Uterus (tissue), 4 donors: ENCODE results near the gene KIFAP3. TPM values are rescaled to one million over a fixed set of nuclear protein-coding genes. Genes with fewer than 3 reads are reported as not detected.

ENCODE experiments used
- DNase-seq, 2 donors: peaks; one replicate each; pipeline ENCODE4 v3.0.0-alpha.2; 2019 to 2020
- H3K27ac ChIP-seq, 2 donors: fragments of 200-600 bp; sonication (generic); 1 replicate in 1 of 2; 2 replicates in 1 of 2; pipeline ENCODE4 v1.5.1; 2016 to 2018
- H3K27me3 ChIP-seq, 2 donors: fragments of 200-600 bp; sonication (generic); one replicate each; pipeline ENCODE4 v1.5.1; 2018 to 2019; ENCODE audit warnings: control low read depth in 1 of 2
- H3K36me3 ChIP-seq, 2 donors: fragments of 200-600 bp; sonication (generic); one replicate each; pipeline ENCODE4 v1.5.1; 2019; ENCODE audit warnings: control low read depth in 1 of 2
- H3K4me1 ChIP-seq, 2 donors: fragments of 200-600 bp; sonication (generic); one replicate each; pipeline ENCODE4 v1.5.1; 2018 to 2019; ENCODE audit warnings: control low read depth in 1 of 2
- H3K4me3 ChIP-seq, 2 donors: fragments of 200-600 bp; sonication (generic); 1 replicate in 1 of 2; 2 replicates in 1 of 2; pipeline ENCODE4 v1.5.1; 2018 to 2019; ENCODE audit warnings: mild to moderate bottlenecking in 1 of 2
- H3K9me3 ChIP-seq, 2 donors: fragments of 200-600 bp; sonication (generic); one replicate each; pipeline ENCODE4 v1.5.1; 2019; ENCODE audit warnings: control low read depth in 1 of 2
- POLR2A ChIP-seq, 2 donors: fragments of 450-650 bp; IDR thresholded peaks; one replicate each; pipeline ENCODE4 v1.6.1; 2016; ENCODE audit warnings: antibody characterized with exemption in 2 of 2, mild to moderate bottlenecking in 1 of 2, moderate library complexity in 1 of 2
- intact Hi-C: fragments of 100-400 bp; cut with DNase I; formaldehyde crosslinking; loops from one replicate; pipeline ENCODE4 v1.15.1; 2023; ENCODE audit warnings: low total_unique reads
- total RNA-seq, 4 donors: library from RNA; depleted of rRNA in 3 of 4; stranded (reverse); fragments of >200 nt in 3 of 4; gene quantifications; one replicate each; pipeline versions ENCODE4 v1.1.0 to v1.2.4, GENCODE V29; 2014 to 2023
- TF ChIP-seq, protein P1 (sequence below), 4 experiments: fragments of 200-600 bp in 2 of 4; fragments of 450-650 bp in 2 of 4; sonication (generic) in 2 of 4; IDR thresholded peaks; one replicate each; pipeline ENCODE4 v1.5.1; 2016 to 2019; ENCODE audit warnings: antibody characterized with exemption in 4 of 4, mild to moderate bottlenecking in 2 of 4, moderate library complexity in 1 of 4
- donor health status: DM: yes; HTN: yes; CAD: no.

Gene KIFAP3
- total RNA-seq, 4 donors from 2014 or later, result 6.1 to 79.0 (median 58.7) TPM

DNA sequence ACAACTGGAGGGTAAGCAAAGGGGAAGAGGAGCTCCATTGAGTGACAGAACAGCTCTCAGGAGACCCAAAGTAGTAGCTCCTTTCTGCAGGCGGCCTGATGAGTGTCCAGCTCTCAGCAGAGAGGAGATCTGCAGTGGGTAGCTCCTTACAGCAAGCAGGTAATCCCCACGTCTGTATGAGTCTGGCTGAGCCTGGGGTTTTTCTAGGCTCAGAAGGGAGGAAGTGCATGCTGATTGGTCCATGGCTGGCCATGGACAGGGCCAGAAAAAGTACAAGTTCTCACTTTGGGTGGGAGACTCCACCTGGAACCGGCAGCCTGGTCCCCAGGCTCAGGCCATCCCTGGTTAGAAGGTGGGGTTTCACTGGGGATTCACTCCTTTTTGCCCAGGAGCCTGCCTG lies 129.9 kb downstream of the KIFAP3 start:
- H3K27me3 ChIP-seq, result no peaks in the 10 kb centered on the region
- H3K9me3 ChIP-seq, result no peaks in the 10 kb centered on the region
- no peak overlapping the region for H3K4me3 ChIP-seq
- intact Hi-C loops, result no loop called here
- DNase-seq, result no peak
- peak overlapping the region in 1 of 2 donors; percentile 11 for H3K27ac ChIP-seq
- H3K36me3 ChIP-seq, result no peaks in the 10 kb centered on the region
- no peak for TF ChIP-seq POLR2A (IDR thresholded peaks at IDR 0.05)
- TF ChIP-seq, protein P1, sequence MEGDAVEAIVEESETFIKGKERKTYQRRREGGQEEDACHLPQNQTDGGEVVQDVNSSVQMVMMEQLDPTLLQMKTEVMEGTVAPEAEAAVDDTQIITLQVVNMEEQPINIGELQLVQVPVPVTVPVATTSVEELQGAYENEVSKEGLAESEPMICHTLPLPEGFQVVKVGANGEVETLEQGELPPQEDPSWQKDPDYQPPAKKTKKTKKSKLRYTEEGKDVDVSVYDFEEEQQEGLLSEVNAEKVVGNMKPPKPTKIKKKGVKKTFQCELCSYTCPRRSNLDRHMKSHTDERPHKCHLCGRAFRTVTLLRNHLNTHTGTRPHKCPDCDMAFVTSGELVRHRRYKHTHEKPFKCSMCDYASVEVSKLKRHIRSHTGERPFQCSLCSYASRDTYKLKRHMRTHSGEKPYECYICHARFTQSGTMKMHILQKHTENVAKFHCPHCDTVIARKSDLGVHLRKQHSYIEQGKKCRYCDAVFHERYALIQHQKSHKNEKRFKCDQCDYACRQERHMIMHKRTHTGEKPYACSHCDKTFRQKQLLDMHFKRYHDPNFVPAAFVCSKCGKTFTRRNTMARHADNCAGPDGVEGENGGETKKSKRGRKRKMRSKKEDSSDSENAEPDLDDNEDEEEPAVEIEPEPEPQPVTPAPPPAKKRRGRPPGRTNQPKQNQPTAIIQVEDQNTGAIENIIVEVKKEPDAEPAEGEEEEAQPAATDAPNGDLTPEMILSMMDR (IDR thresholded peaks at IDR 0.05), result no peak
- peaks cover 0 to 6% of the 10 kb centered on the region in 2 donors for H3K4me1 ChIP-seq

- no peak for DNase-seq
- Histone ChIP-seq H3K9me3 (no peaks in the 10 kb centered on the region), H3K27me3 (no peaks in the 10 kb centered on the region), H3K36me3 (no peaks in the 10 kb centered on the region), H3K4me3 (no peak overlapping the region), H3K4me1 (peaks cover 0 to 6% of the 10 kb centered on the region in 2 donors), H3K27ac (no peak overlapping the region)
- intact Hi-C loops, result no loop called here
- TF ChIP-seq, protein P1 (IDR thresholded peaks at IDR 0.05), result no peak
- no peak for TF ChIP-seq POLR2A (IDR thresholded peaks at IDR 0.05)
Measured at GRCh38 chr1:169943963-169944526, 130.4 kb downstream of the KIFAP3 start.

- TF ChIP-seq POLR2A (IDR thresholded peaks at IDR 0.05), result no peak
- TF ChIP-seq, protein P1 (IDR thresholded peaks at IDR 0.05), result no peak
- Histone ChIP-seq H3K27me3 (no peaks in the 10 kb centered on the region), H3K27ac (peak overlapping the region in 1 of 2 donors; percentile 54), H3K4me3 (no peak overlapping the region), H3K4me1 (peaks cover 0 to 6% of the 10 kb centered on the region in 2 donors), H3K9me3 (no peaks in the 10 kb centered on the region), H3K36me3 (no peaks in the 10 kb centered on the region)
- no peak for DNase-seq
- intact Hi-C loops, result no loop called here
Measured at GRCh38 chr1:169941982-169942830, 132.3 kb downstream of the KIFAP3 start.

- Histone ChIP-seq H3K27ac (no peak overlapping the region), H3K27me3 (no peaks in the 10 kb centered on the region), H3K4me1 (no peaks in the 10 kb centered on the region), H3K36me3 (no peaks in the 10 kb centered on the region), H3K4me3 (no peak overlapping the region), H3K9me3 (no peaks in the 10 kb centered on the region)
- TF ChIP-seq POLR2A (IDR thresholded peaks at IDR 0.05), result no peak
- TF ChIP-seq, protein P1 (IDR thresholded peaks at IDR 0.05), result no peak
- DNase-seq, result no peak
- intact Hi-C loops, result loop anchor here (5.0 kb wide), 1 partner anchor 948 kb away; no protein-coding TSS in a partner anchor
Measured at GRCh38 chr1:169933984-169934725, 140.3 kb downstream of the KIFAP3 start.
